ENCODE results near the gene TAF8.

GRCh38 chr6:42040856-42041480 is 9.4 kb upstream of the TAF8 start:
- TF ChIP-seq CTCF (IDR thresholded peaks at IDR 0.05) (no peak), POLR2AphosphoS5 (IDR thresholded peaks at IDR 0.05; ENCODE audit: low read depth, low read length) (no peak), REST (IDR thresholded peaks at IDR 0.05; ENCODE audit: insufficient read depth in 1 of 2, low read depth in 2 of 2, low read length in 1 of 2) (no peak), SIN3A (IDR thresholded peaks at IDR 0.05; ENCODE audit: borderline replicate concordance, insufficient read depth, low read depth, low read length) (no peak), TCF7L2 (IDR thresholded peaks at IDR 0.05; ENCODE audit: low read depth, low read length) (no peak)

Measured in Panc1 (cell line).